HG03196 (cell line): ENCODE measurements around the gene DHRS1.
A peak's percentile ranks its signal among the peaks of the same experiment; 100 is the strongest.

Source experiments
- ATAC-seq: cut with Tn5 transposase; IDR thresholded peaks from one replicate; pipeline ENCODE4 v1.9.1; 2021; ENCODE audit not compliant: unreplicated experiment

The DHRS1 gene

DNA sequence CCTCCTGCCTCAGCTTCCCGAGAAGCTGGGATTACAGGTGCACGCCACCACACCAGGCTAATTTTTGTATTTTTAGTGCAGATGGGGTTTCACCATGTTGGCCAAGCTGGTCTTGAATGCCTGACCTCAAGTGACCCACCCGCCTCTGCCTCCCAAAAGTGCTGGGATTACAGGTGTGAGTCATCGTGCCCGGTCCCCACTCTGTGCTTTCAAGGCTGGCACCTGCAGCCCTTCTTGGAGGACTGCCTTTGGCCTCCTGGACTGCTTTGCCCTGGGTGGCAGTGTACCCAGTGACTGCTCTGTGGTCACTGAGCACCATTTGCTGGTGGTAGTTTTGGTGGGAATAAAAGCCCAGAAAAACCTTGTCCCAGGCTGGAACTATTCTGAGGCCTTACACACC lies 12.6 kb downstream of the DHRS1 start:
- no peak for ATAC-seq

- ATAC-seq: no peak
Measured at GRCh38 chr14:24285351-24285750, 14.2 kb downstream of the DHRS1 start.

DNA sequence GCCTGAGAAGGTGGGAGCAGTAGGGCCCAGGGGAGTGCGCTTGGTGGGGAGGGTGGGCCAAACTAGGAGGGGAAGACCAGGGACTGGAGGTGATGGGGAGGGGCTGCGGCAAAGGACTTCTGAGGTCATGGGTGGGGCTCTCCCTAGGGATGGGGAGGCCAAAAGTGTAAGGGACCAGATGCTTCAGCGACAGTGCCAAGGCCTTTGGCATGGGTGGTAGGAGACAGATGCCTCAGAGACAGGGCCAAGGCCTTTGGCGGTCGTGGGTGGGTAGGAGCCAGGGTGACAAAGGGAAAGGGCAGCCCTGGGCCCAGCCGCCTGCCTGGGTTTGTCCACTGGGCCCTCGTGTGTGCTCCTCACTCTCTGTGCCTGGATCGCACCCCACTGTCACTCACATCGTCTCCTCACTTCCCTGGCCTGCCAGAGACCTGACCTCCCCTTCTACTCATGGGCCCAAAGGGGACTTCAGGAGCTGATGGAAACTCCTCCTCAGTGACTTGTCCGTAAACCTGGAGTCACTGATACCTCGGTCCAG lies 15.0 kb downstream of the DHRS1 start:
- no peak for ATAC-seq

DNA sequence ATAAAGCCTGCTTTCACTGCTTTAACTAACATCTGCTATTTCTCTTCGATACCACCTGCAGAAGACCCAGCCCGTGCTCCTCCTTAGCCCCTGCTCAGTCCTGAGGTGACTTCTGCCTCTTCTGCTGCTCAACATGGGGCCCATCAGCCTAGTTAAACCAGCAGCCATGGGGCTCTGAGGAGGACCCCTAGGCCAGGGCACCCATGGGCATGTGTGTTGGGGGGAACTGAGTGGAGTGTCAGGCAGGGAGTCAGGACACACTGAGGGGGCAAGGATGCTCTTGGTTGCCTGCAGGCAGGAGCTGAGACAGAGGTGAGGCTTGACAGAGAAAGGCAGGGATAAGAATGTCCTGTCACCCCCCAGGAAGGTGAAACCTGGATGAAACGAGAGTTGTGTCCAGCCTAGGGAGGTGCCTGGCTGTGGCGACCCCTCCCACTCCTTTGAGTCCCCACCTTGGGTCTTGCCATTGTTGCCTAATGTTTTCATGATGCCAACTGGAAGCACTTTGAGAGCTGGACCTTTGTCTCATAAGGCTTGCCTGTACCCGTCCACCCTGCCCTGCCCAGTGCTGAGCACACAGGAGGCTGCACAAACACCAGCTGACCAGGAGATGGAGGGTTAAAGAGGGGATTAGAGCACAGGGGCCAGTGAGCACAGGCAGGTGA lies 15.7 kb downstream of the DHRS1 start:
- no peak for ATAC-seq

DNA sequence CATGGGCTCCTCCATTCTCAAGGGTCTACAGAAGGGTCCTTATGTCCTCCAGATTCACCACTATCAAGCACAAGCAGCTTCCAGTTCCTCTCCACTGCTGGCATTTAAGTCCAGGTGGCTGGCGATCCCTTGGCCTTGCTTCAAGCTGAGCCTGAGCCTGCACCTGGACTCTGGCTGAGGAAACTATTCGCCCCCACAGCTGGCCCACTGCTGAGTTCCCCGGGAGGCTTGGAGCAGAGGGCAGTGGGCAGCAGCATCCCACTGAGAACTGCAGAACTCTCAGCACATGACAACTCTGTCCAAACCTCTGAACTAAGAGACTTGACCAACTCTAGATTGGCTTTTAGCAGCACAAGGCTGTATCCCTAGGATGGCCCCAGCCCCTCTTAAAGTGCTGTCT lies 16.8 kb downstream of the DHRS1 start:
- no peak for ATAC-seq

DNA sequence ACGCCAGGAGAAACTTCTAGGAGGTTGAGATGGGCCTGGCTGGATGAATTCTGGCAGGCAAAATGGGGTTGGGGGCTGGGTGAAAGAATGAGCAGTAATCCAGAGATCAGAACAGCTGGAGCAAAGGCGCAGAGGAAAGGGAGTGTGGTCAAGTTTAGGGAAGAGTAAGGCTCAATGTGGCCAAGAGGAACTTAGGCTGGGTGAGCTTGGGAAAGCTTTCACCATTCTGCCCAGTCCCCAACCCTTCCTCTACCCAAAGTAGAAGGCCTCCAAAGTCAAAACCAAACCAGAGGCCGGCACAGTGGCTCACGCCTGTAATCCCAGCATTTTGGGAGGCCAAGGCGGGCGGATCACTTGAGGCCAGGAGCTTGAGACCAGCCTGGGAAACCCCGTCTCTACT lies 17.9 kb downstream of the DHRS1 start:
- no peak for ATAC-seq

- ATAC-seq: no peak
Measured at GRCh38 chr14:24280797-24281460, 18.7 kb downstream of the DHRS1 start.

- ATAC-seq: peak; percentile 56
Measured at GRCh38 chr14:24279301-24280186, 20.0 kb downstream of the DHRS1 start.

DNA sequence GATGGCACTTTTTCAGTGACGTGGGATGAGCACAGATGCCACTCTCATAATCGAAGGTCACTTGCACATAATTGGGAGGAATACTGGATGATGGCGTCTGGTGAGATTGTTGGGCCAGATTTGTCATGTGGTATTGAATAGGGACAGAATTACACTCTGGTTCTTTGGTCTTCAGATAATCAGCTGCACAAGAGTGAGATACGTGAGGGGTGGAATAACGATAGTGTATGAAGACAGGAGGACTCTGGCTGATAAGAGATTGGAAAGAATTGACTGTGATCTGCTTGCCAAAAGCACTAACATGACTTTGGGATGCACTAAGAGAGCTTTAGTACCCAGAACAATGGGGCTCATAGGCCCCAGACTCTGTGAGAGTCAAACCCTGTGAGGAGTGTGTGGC lies 21.2 kb downstream of the DHRS1 start:
- ATAC-seq: no peak

DNA sequence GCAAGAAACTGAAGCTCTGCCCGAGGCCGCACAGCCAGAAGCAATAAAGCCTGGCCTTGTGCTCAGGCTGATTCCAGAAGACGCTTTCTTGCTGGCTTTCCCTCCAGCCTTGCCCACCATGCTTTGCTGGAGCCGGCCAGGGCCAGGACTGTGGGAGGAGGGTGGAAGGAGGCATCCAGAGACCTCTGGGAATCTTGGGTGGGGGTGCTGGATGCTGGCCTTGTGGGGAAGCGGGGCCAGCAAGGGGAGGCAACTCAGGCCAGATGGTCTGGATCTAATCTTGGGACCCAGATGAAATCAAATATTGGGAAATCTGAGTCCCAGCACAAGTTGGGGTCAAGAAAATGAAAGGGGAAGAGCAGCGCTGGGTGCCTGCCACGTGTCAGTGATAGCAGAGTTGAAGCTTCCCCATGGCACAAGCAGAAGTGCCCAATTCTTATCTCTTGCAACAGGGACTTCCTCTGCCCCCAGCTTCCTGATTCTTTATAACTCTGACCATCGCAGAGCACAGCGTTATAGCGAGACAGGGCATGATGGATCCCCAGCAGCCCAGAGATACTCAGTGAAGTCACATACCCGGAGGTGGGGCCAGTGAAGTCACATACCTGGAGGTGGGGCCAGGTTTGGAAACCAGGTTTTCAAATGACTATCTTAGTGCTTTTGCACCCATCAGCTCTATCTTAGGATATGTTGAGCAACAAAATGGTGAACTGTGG lies 21.8 kb downstream of the DHRS1 start:
- ATAC-seq: no peak

GRCh38 chr14:24277071-24277470 lies 22.5 kb downstream of the DHRS1 start:
- no peak for ATAC-seq

DNA sequence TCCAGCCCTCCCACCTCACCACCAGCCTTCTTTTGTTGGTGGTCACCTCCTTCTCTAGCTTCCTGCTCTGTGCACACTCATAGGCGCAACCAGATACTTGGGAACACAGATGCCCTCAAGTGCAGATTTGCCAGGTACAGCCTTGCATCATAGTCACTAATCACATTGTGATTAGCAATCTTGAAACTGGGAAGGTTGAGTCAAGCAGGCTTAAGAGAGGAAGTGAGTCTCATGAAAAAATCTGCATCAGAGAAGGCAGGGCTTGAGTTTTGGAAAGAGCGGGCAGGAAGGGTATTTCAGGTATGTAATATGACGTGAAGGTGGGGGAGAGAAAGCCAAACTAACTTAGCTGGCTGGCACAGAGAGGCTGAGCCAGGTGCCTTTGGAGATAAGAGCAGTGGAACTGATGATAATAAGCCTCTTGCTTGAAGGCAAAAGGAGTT lies 25.5 kb downstream of the DHRS1 start:
- peak; percentile 39 for ATAC-seq

DNA sequence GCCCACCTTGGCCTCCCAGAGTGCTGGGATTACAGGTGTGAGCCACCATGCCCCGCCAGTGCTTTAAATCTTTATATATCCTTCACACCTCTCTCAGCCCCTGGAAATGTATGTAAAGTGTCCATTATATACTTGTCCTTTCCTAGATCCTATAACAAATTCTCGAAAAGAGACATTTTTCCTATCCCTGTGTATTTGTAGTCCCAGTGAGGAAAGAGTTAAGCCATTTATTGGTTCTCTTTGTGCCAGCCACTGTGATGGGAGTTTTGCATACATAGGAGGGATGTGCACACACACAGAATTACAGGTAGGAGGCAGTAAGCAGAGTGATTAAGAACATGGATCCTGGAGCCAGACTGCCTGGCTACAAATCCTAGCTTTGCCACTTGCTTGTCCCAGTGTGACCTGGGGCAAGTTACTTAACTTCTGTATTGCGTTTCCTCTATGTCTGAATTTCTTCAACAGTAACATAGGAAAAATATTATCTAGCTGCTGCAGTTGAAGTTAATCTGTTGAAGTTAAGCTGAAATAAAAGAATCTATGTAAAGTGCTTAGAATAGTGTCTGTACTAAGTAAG lies 26.1 kb downstream of the DHRS1 start:
- no peak for ATAC-seq

- no peak for ATAC-seq
Measured at GRCh38 chr14:24272467-24272866, 27.1 kb downstream of the DHRS1 start.

DNA sequence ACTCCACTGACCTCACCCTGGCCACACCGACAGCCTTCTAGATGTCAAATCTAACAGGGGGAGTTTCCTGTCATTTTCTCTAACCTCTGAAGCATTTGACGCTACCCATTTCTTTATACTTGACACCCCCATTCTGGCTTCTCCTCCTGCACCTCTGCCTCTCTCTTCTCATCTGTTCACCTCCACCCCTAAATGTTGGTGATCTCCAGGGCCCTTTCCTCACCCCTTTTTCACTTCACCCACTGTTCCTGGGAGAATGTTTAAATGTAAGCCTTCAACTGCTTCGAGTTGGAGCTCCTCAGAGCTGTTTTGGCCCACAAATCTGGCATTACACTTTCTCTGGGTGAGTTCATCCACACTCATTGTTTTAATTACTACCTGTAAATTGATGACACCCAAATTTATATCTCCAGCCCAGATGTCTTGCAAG lies 27.7 kb downstream of the DHRS1 start:
- ATAC-seq: no peak

DNA sequence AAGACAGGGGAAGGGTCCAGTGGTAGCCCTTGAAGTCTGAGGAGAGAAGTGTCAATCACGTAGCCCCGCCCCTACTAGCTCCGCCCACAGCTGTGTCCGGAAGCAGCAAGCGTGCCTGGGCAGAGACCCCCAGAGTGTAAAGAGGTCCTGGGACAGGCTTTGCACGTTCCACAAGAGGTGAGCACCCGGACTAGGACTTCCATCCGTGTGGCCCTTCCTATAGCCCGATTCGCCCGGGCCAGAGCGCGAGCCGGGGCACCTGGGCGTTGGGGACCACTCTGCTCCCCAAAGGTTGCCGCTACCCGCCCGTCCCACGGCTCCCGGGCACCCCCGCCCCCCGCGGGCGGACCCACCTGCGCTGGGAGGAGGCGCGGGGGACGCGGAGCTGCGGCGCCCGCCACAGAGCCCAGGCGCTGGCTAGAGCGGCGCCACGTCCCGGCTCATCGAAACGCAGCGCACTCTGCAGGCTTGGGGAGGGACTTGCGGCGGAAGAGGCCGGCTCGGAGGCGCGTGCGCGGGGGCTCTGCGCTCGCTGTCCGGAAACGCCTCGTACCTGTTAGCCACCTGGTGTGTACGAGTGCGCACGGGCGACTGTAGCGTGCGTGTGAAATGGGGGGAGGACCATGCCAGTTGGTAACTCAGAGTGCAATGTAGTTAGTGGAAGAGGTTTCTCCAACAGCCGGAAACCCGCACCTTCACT lies 28.3 kb downstream of the DHRS1 start, which contains the start of gene RABGGTA:
Gene RABGGTA (minus strand): TSS at position 464 of the 700 bp plus-strand sequence. CDS start 482 bp downstream, outside the sequence.
- peak; percentile 78 for ATAC-seq

DNA sequence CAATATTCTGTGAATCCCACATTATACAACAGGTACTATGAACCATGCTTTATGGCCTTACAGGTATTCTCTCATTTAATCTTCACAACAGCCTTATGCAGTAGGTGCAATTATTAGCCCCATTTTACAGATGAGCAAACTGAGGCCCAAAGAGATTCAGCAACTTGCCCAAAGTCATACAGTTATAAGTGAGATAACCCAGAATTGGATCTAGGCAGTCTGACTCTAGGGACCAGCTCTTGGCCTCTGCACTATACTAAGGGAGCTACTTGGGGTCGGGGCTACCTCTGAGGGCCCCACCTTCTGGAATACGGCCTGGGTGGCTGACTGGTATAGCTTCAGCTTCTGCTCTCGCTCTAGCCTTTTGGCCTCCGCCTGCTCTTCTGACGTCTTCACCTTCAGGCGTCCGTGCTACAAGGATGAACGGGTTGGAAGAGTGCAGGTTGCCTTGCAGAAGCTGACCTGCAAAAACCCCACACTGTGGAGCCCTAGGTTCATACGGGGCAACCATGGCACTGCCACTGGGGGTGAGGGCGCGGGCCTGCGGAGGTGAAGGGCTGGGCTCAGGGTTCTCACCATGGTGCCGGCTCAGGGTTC lies 28.9 kb downstream of the DHRS1 start:
- ATAC-seq: no peak

DNA sequence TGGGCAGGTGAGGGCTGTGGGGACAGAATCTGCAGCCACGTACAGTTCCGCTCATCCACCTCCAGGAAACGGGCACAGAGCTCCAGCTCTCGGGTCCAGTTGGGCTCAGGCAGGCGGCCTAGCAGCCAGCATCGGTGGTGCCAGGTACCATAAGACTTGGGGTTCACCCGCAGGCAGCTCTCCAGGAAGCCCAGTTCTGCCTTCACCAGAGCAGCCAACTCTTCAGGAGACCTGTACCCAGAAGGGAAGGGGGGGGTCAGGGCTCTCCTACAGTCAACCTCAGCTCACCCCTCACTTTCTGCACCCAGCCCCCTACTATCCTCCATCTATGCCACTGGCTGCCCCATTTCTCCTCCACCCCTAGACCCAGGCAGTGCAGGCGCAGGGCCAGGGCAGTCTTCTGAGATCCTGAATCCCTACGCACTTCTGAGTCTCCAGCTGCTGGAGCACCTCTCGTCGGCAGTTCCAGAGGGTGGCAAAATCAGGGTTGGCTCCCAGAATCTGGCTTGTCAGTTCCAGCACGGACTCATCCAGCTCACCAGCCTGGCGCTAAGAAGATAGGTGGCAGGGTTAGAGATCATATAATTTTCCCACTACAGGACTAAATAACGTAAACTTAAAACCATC lies 29.6 kb downstream of the DHRS1 start:
- ATAC-seq: no peak

GRCh38 chr14:24269368-24269767 lies 30.2 kb downstream of the DHRS1 start:
- no peak for ATAC-seq
